PC-3 (cell line): ENCODE results near the gene SLFNL1. TPM values are rescaled to one million over a fixed set of nuclear protein-coding genes. Genes with fewer than 3 reads are reported as not detected.

ENCODE experiments used
- ATAC-seq: fragments of 200-7000 bp; cut with Tn5 transposase; 2 replicates; pipeline ENCODE4 v1.9.1; 2020; ENCODE audit warnings: mild to moderate bottlenecking, moderate library complexity
- BruUV-seq: library from RNA; stranded (reverse); fragments of 400-500 nt; replicated peaks from 2 replicates; lab custom pipeline; 2021; lab: Mats Ljungman, UMichigan
- CTCF ChIA-PET: fragments of 300-600 bp; sonication (Branson Sonifier 250); formaldehyde crosslinking; loops from one replicate; lab custom pipeline; 2022; ENCODE audit warnings: antibody characterized with exemption; lab: Charles Lee
- POLR2A ChIA-PET: fragments of 300-600 bp; sonication (Branson Sonifier 250); formaldehyde crosslinking; loops from one replicate; lab custom pipeline; 2022; ENCODE audit warnings: antibody characterized with exemption; ENCODE audit not compliant: unreplicated experiment; lab: Charles Lee
- DNase-seq: peaks from one replicate; pipeline ENCODE4 v3.0.0-alpha.2; 2015
- H2AFZ ChIP-seq: fragments of 300-600 bp; sonication (generic); 2 replicates; pipeline ENCODE4 v1.6.0; 2016; ENCODE audit warnings: antibody characterized with exemption, low read length
- H3F3A ChIP-seq: fragments of 300-600 bp; sonication (generic); one replicate; pipeline ENCODE4 v1.6.0; 2017; ENCODE audit warnings: antibody characterized with exemption, low read length, control low read depth, mild to moderate bottlenecking; ENCODE audit not compliant: unreplicated experiment
- H3K27ac ChIP-seq: fragments of 300-600 bp; sonication (generic); 2 replicates; pipeline ENCODE4 v1.5.1; 2016; ENCODE audit warnings: mild to moderate bottlenecking, low read length
- H3K27me3 ChIP-seq: fragments of 300-600 bp; sonication (generic); 2 replicates; pipeline ENCODE4 v1.6.1; 2016; ENCODE audit warnings: low read length, mixed read lengths
- H3K36me3 ChIP-seq: fragments of 300-600 bp; sonication (generic); 2 replicates; pipeline ENCODE4 v1.6.1; 2016; ENCODE audit warnings: low read depth, mixed run types, low read length, mixed read lengths
- H3K4me1 ChIP-seq: fragments of 300-600 bp; sonication (generic); 2 replicates; pipeline ENCODE4 v1.5.1; 2016; ENCODE audit warnings: low read length; ENCODE audit not compliant: insufficient read depth
- H3K4me2 ChIP-seq: fragments of 300-600 bp; sonication (generic); 2 replicates; pipeline ENCODE4 v1.6.0; 2016; ENCODE audit warnings: low read length
- H3K4me3 ChIP-seq: fragments of 300-600 bp; sonication (generic); 2 replicates; pipeline ENCODE4 v1.5.1; 2016; ENCODE audit warnings: mild to moderate bottlenecking, low read length, mixed read lengths
- H3K79me2 ChIP-seq: fragments of 300-600 bp; sonication (generic); 2 replicates; pipeline ENCODE4 v1.6.1; 2017; ENCODE audit warnings: low read length, mixed read lengths
- H3K9ac ChIP-seq: fragments of 300-600 bp; sonication (generic); 2 replicates; pipeline ENCODE4 v1.6.0; 2016; ENCODE audit warnings: mild to moderate bottlenecking, low read length
- H3K9me2 ChIP-seq: fragments of 300-600 bp; sonication (generic); replicated peaks from 2 replicates; pipeline ENCODE4 v1.6.1; 2016; ENCODE audit warnings: mixed run types, low read length, mixed read lengths
- H3K9me3 ChIP-seq: fragments of 300-600 bp; sonication (generic); 2 replicates; pipeline ENCODE4 v1.6.1; 2016; ENCODE audit warnings: low read length, mixed read lengths
- H4K20me1 ChIP-seq: fragments of 300-600 bp; sonication (generic); 2 replicates; pipeline ENCODE4 v1.6.1; 2016; ENCODE audit warnings: low read length, mixed read lengths
- CTCF ChIP-seq: fragments of 300-600 bp; sonication (generic); conservative IDR thresholded peaks from 2 replicates; pipeline ENCODE4 v1.5.1; 2017; ENCODE audit warnings: antibody characterized with exemption, low read depth, mild to moderate bottlenecking, low read length
- EZH2 ChIP-seq: fragments of 300-600 bp; sonication (generic); IDR thresholded peaks from one replicate; pipeline ENCODE4 v1.6.1; 2017; ENCODE audit warnings: antibody characterized with exemption, mild to moderate bottlenecking, low read length; ENCODE audit not compliant: unreplicated experiment
- EZH2phosphoT487 ChIP-seq: fragments of 300-600 bp; sonication (generic); IDR thresholded peaks from 2 replicates; pipeline ENCODE4 v1.6.1; 2018; ENCODE audit warnings: mild to moderate bottlenecking, antibody characterized with exemption, low read length, borderline replicate concordance
- intact Hi-C: fragments of 100-400 bp; cut with micrococcal nuclease; formaldehyde crosslinking; loops from 2 replicates; pipeline ENCODE4 v1.9.0; 2023
- total RNA-seq: library from RNA; depleted of rRNA; stranded (reverse); fragments of >200 nt; gene quantifications from 2 replicates; pipeline ENCODE4 v1.2.3, GENCODE V29; 2014

The SLFNL1 gene
- total RNA-seq, 1 experiment from 2014 or later = 0.22 TPM

GRCh38 chr1:40973912-40974311 lies 47.6 kb downstream of the SLFNL1 start:
- ChIA-PET CTCF (no interaction called here), POLR2A (no interaction called here)
- Histone ChIP-seq H4K20me1 (no peaks in the 10 kb centered on the region), H3K4me1 (peaks cover 7% of the 10 kb centered on the region), H2AFZ (no peak overlapping the region), H3K27me3 (no peaks in the 10 kb centered on the region), H3K9ac (no peak overlapping the region), H3F3A (no peaks in the 10 kb centered on the region), H3K4me3 (no peak overlapping the region), H3K36me3 (no peaks in the 10 kb centered on the region), H3K9me2 (no peaks in the 10 kb centered on the region), H3K9me3 (no peaks in the 10 kb centered on the region), H3K27ac (no peak overlapping the region), H3K79me2 (no peaks in the 10 kb centered on the region), H3K4me2 (no peak overlapping the region)
- DNase-seq = no peak
- ATAC-seq = no peak
- TF ChIP-seq EZH2 (no peak), EZH2phosphoT487 (no peak), CTCF (no peak)
- intact Hi-C loops = no loop called here
- BruUV-seq = no TSS peak

- H3K4me2 ChIP-seq = no peak overlapping the region
- ATAC-seq = no peak
- no peaks in the 10 kb centered on the region for H4K20me1 ChIP-seq
- DNase-seq = no peak
- no peaks in the 10 kb centered on the region for H3K36me3 ChIP-seq
- no peak overlapping the region for H2AFZ ChIP-seq
- H3K27ac ChIP-seq = no peak overlapping the region
- H3K4me3 ChIP-seq = no peak overlapping the region
- ChIA-PET CTCF (interaction anchor here (0.8 kb wide), 1 partner anchor 31 kb away, joined by 4 read pairs; no protein-coding TSS in a partner anchor), POLR2A (no interaction called here)
- peaks cover 22% of the 10 kb centered on the region for H3K4me1 ChIP-seq
- no peaks in the 10 kb centered on the region for H3K9me3 ChIP-seq
- TF ChIP-seq CTCF (no peak), EZH2 (no peak), EZH2phosphoT487 (no peak)
- no peaks in the 10 kb centered on the region for H3K9me2 ChIP-seq
- H3K9ac ChIP-seq = no peak overlapping the region
- H3F3A ChIP-seq = peaks cover 8% of the 10 kb centered on the region
- no peaks in the 10 kb centered on the region for H3K27me3 ChIP-seq
- no peaks in the 10 kb centered on the region for H3K79me2 ChIP-seq
- intact Hi-C loops = no loop called here
- BruUV-seq = no TSS peak
These were observed 49.6 kb downstream of the SLFNL1 start for GRCh38 chr1:40971966-40972365.

GRCh38 chr1:40969445-40969844 lies 52.1 kb downstream of the SLFNL1 start:
- Histone ChIP-seq H3K4me1 (peaks cover 28% of the 10 kb centered on the region), H3K27ac (no peak overlapping the region), H3K27me3 (no peaks in the 10 kb centered on the region), H3K36me3 (no peaks in the 10 kb centered on the region), H3K9me3 (no peaks in the 10 kb centered on the region), H3K79me2 (no peaks in the 10 kb centered on the region), H3K4me3 (no peak overlapping the region), H4K20me1 (no peaks in the 10 kb centered on the region), H2AFZ (no peak overlapping the region), H3K9ac (no peak overlapping the region), H3F3A (peaks cover 8% of the 10 kb centered on the region), H3K9me2 (no peaks in the 10 kb centered on the region), H3K4me2 (no peak overlapping the region)
- DNase-seq (no peak), ATAC-seq (no peak)
- intact Hi-C loops = no loop called here
- no TSS peak for BruUV-seq
- CTCF ChIA-PET = no interaction called here
- POLR2A ChIA-PET = interaction anchor here (0.5 kb wide), 1 partner anchor 17 kb away, joined by 3 read pairs; no protein-coding TSS in a partner anchor
- TF ChIP-seq EZH2 = no peak
- TF ChIP-seq EZH2phosphoT487 = no peak
- TF ChIP-seq CTCF = no peak
